ENCODE measurements around the gene HIP1R.

The HIP1R gene

GRCh38 chr12:122861587-122861970 is 26.3 kb downstream of the HIP1R start:
- H3K4me1 ChIP-seq (ENCODE audit: control insufficient read depth, insufficient read depth, low read length): no peaks in the 10 kb centered on the region
- ChIA-PET CTCF (interaction anchor here (0.5 to 7.5 kb wide), 13 partner anchors 9 to 377 kb away, joined by 3 to 105 read pairs (median 5); partner anchors contain the start of gene OGFOD2), POLR2A (interaction anchor here (1.0 to 1.5 kb wide), 2 partner anchors 115 to 371 kb away, joined by 3 read pairs; partner anchors contain the start of gene MPHOSPH9)

GRCh38 chr12:122862110-122862634 is 26.9 kb downstream of the HIP1R start:
- H3K27ac ChIP-seq (ENCODE audit: extremely low read depth, low read depth, low read length): no peak overlapping the region
- TF ChIP-seq ZNF416 (tag by site-specific recombination; IDR thresholded peaks at IDR 0.05) (no peak), ZNF138 (tag by site-specific recombination; IDR thresholded peaks at IDR 0.05; ENCODE audit: borderline replicate concordance) (no peak), ZBTB44 (tag by site-specific recombination; IDR thresholded peaks at IDR 0.05) (no peak), KLF10 (tag by site-specific recombination; IDR thresholded peaks at IDR 0.05) (no peak), ZNF280C (tag by site-specific recombination; IDR thresholded peaks at IDR 0.05) (no peak), OVOL3 (tag by site-specific recombination; IDR thresholded peaks at IDR 0.05) (no peak), SP3 (tag by site-specific recombination; IDR thresholded peaks at IDR 0.05) (no peak), ZNF155 (tag by site-specific recombination; IDR thresholded peaks at IDR 0.05) (no peak), ZNF518A (tag by site-specific recombination; conservative IDR thresholded peaks at IDR 0.05; ENCODE audit: low read depth) (no peak), ZSCAN30 (tag by site-specific recombination; IDR thresholded peaks at IDR 0.05) (no peak), KLF9 (tag by site-specific recombination; IDR thresholded peaks at IDR 0.05; ENCODE audit: low read depth) (no peak), ZNF624 (tag by site-specific recombination; IDR thresholded peaks at IDR 0.05) (no peak), GLI4 (tag by site-specific recombination; IDR thresholded peaks at IDR 0.05) (no peak), EGR2 (tag by site-specific recombination; IDR thresholded peaks at IDR 0.05; ENCODE audit: low read depth) (no peak), ZNF426 (tag by site-specific recombination; IDR thresholded peaks at IDR 0.05) (no peak)

More at GRCh38 chr12:122861587-122861970, 26.3 kb downstream of the HIP1R start:
- H3K9me3 ChIP-seq (ENCODE audit: control insufficient read depth, insufficient read depth, low read depth, low read length): no peaks in the 10 kb centered on the region
- no peak overlapping the region for H3K27ac ChIP-seq (ENCODE audit: extremely low read depth, low read depth, low read length)
- H3K4me3 ChIP-seq (ENCODE audit: low read depth, low read length): no peak overlapping the region
- TF ChIP-seq GLIS2 (tag by site-specific recombination; IDR thresholded peaks at IDR 0.05): peak; percentile 58
- TF ChIP-seq ZNF629 (tag by site-specific recombination; IDR thresholded peaks at IDR 0.05): no peak
- peaks cover 0 to 55% of the 10 kb centered on the region in 2 experiments; a peak in 1 of 3 replicates for H3K36me3 ChIP-seq (ENCODE audit: control insufficient read depth in 2 of 2, insufficient read depth in 1 of 2, low read length in 2 of 2)

More at GRCh38 chr12:122862110-122862634, 26.9 kb downstream of the HIP1R start:
- H3K4me3 ChIP-seq (ENCODE audit: low read depth, low read length): no peak overlapping the region
- H3K9me3 ChIP-seq (ENCODE audit: control insufficient read depth, insufficient read depth, low read depth, low read length): no peaks in the 10 kb centered on the region
- ChIA-PET CTCF (interaction anchor here (0.5 to 7.5 kb wide), 5 partner anchors 8 to 113 kb away, joined by 3 to 105 read pairs (median 5); partner anchors contain the start of gene OGFOD2), POLR2A (interaction anchor here (1.0 kb wide), 1 partner anchor 114 kb away, joined by 3 read pairs; no protein-coding TSS in a partner anchor)
- peaks cover 0 to 57% of the 10 kb centered on the region in 2 experiments; a peak in 1 of 3 replicates for H3K36me3 ChIP-seq (ENCODE audit: control insufficient read depth in 2 of 2, insufficient read depth in 1 of 2, low read length in 2 of 2)
- H3K4me1 ChIP-seq (ENCODE audit: control insufficient read depth, insufficient read depth, low read length): no peaks in the 10 kb centered on the region

All from HEK293 (cell line).